GM13977 (cell line): ENCODE data around the gene RHOH.
"Not testable (repeated sequence)": the region's sequence is repeated elsewhere in the genome, so short reads cannot be mapped to it uniquely, and the experiment has no call there.

Experiments
- DNase-seq: peaks from one replicate; pipeline ENCODE4 v3.0.0; 2012; ENCODE audit warnings: low spot score
- CTCF ChIP-seq: IDR thresholded peaks from 2 replicates; pipeline ENCODE4 v1.5.1; 2012; ENCODE audit warnings: mild to moderate bottlenecking, control low read depth; ENCODE audit not compliant: insufficient read depth; ENCODE audit errors: extremely low read depth, missing control alignments
- in situ Hi-C: fragments of 300-500 bp; cut with MboI; formaldehyde crosslinking; loops from one replicate; pipeline ENCODE4 v1.12.0; 2022; ENCODE audit warnings: low sequenced_read_pairs, low pct_unique_long_range_greater_than_20kb, mixed read lengths, inconsistent platforms; ENCODE audit not compliant: unreplicated experiment

The RHOH gene, protein sequence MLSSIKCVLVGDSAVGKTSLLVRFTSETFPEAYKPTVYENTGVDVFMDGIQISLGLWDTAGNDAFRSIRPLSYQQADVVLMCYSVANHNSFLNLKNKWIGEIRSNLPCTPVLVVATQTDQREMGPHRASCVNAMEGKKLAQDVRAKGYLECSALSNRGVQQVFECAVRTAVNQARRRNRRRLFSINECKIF

GRCh38 chr4:40196724-40197281, at the start of gene RHOH:
RHOH (plus strand) TSS chr4:40197031; CDS start chr4:40243387, 46,356 bp downstream.
- TF ChIP-seq CTCF = no peak
- DNase-seq = peak; percentile 31
- in situ Hi-C loops = no loop called here

DNA sequence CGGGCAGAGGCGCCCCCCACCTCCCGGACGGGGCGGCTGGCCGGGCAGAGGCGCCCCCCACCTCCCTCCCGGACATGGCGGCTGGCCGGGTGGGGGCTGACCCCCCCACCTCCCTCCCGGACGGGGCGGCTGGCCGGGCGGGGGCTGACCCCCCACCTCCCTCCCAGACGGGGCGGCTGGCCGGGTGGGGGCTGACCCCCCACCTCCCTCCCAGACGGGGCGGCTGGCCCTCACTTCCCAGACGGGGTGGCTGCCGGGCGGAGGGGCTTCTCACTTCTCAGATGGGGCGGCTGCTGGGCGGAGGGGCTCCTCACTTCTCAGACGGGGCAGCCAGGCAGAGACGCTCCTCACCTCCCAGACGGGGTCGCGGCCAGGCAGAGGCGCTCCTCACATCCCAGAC, 49.3 kb upstream of the RHOH start:
- in situ Hi-C loops = loop anchor here (10.0 kb wide), 1 partner anchor 167 kb away; no protein-coding TSS in a partner anchor
- not testable (repeated sequence) for DNase-seq

DNA sequence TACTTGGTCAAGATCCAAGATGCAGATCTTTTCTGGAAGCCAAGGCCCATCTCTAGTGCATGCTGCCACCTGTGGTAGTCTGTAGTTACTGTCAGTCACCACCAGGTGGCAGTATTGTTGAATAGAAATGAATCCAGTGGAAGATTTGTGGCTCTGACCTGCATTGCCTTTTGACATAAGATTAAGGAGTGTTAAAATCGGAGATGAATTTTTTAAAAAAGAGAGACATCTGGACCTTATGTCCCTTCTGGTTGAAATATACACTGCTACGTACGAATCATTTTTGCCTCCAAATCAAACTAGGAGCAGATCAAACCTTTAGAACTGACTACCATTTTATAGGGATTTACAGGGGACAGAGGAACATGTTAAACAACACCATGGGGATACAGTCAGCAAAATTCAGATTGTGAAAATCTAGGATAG, 46.9 kb upstream of the RHOH start:
- DNase-seq = peak; percentile 69
- TF ChIP-seq CTCF = peak; percentile 81
- in situ Hi-C loops = loop anchor here (10.0 kb wide), 1 partner anchor 165 kb away; no protein-coding TSS in a partner anchor

DNA sequence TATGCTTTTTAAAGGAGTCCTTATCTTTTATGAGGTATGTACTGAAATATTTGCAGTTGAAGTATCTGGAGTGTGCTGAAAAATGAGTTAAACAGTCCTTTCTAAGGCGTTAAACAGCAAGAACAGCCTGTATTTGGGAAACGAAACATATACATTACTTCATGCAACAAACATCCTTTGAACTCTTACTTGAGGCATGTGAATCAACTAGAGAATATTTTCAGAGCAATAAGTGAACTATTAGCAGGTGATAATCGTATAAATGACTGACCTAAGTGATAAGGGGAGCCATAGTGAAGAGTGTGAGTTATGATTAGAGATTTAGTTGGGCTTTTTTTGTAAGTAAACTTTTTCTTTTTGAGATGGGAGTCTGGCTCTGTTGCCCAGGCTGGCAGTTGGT, 45.9 kb upstream of the RHOH start:
- TF ChIP-seq CTCF = no peak
- no peak for DNase-seq
- in situ Hi-C loops = no loop called here

- DNase-seq = no peak
- in situ Hi-C loops = no loop called here
- TF ChIP-seq CTCF = no peak
Measured at GRCh38 chr4:40152637-40153036, 44.2 kb upstream of the RHOH start.

GRCh38 chr4:40157436-40157835, 39.4 kb upstream of the RHOH start:
- TF ChIP-seq CTCF = no peak
- in situ Hi-C loops = no loop called here
- DNase-seq = no peak

DNA sequence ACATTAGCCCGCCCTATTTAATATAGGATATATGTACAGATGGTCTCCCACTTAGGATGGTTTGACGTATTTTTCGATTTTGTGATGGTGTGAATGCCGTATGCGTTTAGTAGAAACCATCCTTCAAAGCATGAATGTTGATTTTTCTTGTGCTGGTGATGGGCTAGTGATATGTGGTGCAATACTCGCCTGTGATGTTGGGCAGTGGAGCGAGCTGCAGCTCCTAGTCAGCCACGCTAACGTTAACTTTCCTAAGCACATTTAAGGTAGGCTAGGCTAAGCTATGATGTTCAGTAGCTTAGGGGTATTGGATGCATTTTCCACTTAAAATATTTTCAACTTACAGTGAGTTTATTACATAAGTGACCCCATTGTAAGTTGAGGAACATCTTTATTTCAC, 36.6 kb upstream of the RHOH start:
- TF ChIP-seq CTCF = no peak
- no peak for DNase-seq
- in situ Hi-C loops = no loop called here
